Activated CD8-positive, alpha-beta memory T cell treated with anti-CD3 and anti-CD28 coated beads for 24 hours (primary cell): ENCODE results near the gene DHX58.

ENCODE experiments used
- DNase-seq: peaks from one replicate; pipeline ENCODE4 v3.0.0-alpha.2; 2020

The DHX58 gene

DNA sequence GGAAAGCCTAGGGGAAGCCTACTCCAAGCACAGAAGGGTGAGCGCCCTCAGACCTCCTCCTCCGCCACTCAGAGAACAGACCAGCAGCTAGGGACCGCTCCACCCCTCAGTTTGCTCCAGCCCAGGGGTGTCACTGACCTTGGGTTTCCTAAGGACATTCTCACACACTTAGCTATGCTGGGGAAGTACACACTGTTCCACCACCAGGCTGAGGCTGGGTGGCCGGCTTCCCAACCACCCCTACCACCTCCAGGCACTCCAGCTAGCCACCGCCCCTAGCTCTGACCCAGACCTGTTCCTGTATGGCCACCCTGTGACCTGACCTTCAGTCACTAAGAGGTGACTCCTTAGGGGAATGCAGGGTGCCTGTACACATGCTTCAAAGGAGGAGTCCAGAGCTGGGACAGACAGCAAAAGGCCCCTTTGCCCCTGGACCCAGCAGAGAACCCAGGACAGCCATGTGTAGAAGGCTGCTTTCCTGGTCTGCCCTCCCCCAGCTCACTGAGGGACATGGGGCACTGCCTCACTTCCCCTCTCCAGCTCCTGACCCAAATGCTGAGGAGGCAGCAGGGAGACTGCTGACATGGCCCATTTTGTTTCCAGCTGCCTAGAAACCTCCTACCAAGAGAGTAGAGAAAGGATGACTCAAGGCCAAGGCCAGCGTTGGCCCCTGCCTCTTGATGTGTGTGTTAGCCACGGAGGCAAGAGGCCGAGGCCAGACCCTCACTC is 16.8 kb upstream of the DHX58 start:
- DNase-seq = no peak

DNA sequence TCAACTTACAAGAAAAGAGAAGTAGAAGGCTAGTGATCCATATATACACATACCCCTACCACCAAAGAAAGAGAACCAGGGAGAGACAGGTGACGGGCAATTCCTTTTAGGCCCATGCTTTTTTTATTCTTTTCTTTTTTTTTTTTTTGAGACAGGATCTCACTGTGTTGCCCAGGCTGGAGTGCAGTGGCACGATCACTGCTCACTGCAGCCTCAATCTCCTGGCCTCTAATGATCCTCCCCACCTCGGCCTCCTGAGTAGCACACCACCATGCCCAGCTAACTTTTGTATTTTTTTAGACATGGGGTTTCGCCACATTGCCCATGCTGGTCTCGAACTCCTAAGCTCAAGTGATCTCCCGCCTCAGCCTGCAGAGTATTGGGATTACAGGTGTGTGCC is 14.9 kb upstream of the DHX58 start:
- no peak for DNase-seq

DNA sequence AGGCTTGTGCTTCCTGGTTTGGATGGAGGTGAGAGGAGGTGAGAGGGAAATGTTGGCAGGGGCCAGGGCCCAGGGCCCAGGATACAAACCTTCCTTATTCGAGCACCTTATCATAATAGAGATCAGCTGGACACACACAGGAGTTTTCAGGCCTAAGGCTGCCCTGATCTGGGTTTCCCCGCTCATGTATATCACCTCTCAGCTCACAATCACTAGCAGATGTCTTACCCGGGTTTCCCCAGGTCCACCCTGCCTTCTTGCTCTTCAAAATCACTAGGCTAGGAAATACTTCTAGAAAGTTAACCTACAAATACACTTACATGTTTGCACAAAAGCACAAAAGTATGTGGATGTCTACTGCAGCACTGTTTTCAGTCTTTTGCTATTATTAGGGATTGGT is 14.3 kb upstream of the DHX58 start:
- no peak for DNase-seq

DNA sequence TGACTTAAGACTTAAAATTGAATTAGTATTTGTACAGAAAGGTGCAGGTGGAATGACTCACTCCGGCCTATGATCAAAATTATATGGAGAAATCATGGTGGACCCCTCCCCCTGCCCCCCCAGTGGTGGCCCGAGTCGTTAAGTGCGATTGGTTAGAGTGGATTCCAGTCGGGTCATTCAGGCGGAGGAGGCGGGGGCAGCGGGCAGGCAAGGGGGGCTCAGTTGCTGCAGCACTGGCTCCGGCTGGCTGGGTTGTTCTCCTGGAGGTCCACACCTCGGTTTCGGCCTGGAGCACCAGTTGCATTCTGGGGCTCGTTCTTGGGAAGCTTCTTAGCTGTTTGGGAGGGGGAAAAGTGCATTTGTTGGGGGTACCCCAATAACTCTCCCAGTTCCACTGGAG is 13.1 kb upstream of the DHX58 start:
- no peak for DNase-seq

DNA sequence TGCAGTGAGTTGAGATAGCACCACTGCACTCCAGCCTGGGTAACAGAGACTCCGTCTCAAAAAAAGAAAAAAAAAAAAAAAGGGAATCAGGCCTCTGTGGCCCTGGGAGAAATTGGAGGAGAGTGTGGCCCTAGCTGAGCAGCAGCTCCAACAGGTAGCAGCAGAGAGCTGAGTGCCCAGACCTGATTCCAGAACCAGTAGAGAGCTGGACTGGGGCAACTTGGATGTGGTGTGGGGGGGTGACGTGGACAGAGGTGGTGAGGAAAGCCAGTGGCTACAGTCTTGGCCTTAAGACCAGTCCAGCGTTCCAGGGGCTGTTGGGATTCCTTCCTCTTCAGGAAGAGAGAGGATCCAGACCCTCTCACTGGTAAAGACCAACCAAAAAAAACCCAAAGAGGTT is 11.7 kb upstream of the DHX58 start:
- DNase-seq = no peak

DNA sequence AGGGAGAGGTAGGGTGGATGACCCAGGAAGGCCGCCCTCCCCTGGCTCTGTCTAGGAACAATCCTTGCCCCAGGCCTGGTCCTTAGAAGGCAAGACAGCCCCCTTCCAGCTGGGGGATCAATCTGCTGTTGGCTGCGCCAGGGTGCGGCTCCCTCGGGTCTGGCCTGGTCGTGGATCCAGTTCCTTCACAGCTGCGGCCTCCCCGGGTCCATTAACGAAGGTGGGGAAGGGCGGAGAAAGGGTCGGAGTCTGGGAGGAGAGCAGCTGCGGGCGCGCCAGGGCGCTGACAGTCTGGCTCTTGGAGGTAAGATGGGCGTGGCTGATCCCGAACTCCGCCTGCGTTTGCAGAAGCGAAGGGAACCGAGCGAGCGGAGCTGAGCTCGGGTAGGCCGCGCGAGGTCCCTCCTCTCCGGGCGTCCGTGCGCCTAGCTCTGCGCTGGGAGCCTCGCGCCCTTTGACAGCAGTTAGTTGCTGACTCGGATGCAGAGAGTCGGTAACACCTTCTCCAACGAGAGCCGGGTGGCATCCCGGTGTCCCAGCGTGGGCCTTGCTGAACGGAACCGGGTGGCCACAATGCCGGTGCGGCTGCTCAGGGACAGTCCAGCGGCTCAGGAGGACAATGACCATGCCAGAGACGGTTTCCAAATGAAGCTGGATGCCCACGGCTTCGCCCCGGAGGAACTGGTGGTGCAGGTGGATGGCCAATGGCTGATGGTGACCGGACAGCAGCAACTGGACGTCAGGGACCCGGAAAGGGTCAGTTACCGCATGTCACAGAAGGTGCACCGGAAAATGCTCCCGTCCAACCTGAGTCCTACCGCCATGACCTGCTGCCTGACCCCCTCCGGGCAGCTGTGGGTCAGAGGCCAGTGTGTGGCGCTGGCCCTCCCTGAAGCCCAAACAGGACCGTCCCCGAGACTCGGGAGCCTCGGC is 10.1 kb upstream of the DHX58 start, which contains the start of gene HSPB9:
Gene HSPB9, plus strand, starts transcription at position 434 of the 933 bp plus-strand sequence. Its CDS starts 47 bp downstream, at position 481.
- DNase-seq = no peak

DNA sequence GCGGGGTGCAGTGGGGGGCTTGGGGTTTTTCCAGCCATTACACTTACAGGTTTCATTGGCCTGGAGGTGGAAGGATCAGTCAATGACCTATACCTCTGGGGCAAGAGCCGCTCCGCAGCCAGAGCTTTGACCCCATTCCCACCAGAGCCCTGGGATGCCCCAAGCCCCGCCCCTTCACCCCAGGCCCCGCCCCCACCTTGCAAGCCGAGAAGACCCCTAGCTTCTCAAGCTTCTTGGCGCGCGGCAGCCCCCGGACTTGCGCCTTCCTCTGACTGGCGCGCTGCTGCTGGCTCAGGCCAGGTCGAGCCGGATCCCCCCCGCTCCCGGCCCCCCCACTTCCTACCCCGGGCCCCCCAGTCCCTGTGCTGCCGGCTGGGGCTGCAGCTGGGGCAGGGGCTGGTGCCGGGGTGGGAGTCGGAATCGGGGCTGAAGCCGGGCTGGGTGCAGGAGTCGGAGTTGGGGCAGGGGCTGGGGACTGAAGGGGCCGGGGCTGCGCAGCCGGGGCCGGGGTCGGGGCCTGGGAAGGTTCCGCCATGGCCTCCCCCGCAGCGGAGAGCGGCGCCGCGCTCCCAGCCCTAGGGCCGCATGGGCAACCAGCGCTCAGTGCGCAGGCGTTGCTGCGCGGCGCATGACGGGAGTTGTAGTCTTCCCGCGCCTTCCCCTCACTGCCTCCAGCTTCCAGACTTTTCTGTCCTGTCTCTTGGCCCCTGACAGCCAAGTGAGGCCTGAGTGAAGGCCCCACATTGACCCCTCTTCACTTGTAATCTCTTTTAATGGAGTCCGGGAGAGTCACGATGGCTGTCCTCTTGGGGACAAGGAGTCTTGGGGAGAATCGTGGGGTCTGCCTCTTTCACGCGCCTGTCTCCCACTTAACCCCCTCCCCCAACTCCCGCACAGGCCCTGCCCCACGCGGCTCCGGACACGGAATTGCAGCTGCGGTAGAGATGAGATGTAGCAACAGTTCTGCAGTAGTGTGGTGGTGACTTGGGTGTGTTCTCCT is 8.6 kb upstream of the DHX58 start, which contains the start of gene KAT2A:
Gene KAT2A, minus strand, starts transcription at position 598 of the 1,000 bp plus-strand sequence. Its CDS starts 63 bp downstream, at position 535.
- peak; percentile 90 for DNase-seq

DNA sequence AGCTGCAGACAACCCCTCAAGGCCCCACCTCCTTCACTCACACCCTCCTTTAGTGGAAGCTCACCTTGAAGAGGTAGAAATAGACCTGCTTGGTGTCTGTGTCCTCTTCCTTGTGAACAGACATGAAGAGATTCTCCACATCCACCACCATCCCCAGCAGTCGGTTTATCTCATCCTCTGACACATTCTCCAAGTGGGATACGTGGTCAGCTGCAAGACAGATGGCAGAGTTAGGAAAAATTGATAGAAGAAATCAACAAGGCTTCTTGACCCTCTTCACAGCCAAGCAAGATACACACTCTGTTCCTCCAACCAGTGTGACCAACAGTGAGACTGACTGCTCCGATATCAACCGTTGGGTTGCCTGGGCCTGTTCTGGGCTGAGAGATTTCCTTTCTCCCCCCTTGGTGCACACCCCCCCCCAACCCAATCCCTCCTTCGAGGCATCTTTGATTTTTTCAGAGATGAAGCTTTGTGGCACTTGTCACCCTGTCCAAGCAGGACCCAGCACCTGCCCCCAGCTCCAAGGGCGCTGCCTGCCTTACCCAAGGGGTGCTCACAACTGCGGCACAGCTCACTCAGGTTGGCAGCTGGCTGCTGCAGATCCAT is 7.8 kb upstream of the DHX58 start:
- DNase-seq = no peak

DNA sequence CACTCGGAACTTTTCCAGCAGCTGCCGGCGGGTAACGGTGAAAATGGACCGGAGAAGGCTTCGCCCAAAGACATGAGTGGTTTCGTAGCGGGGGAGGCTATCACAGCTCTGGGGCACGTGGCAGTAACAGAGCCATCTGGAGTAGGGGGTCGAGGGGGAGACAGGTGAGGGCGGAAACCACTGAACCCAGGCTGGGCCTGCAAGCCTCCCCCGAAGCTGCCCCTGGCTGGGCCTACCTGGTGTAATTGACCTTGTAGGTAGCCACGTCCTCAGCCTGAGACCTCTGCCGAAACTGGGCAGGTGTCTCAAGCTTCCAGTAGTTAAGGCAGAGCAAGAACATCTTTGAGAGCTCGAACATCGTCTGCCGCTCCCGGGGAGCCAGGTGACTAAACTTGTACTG is 6.8 kb upstream of the DHX58 start:
- DNase-seq = no peak

DNA sequence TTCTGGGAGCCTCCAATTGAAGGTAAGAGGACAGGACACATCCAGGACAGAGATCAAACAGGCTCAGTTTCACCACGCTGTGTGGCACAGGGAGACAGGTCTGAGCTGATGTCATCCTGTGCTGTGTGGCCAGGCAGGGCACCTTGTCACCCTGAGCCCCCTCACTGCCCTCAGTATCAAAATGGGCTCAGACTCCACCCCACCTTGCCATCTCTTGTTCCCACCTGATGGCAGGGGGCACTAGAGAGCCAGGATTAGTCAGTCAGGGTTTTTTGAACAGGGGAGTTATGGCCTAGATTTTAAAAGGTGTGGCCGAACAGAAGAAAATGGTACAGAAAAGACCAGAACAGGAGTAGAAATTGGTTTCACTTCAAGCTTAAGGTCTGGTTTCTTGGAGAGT is 6.0 kb upstream of the DHX58 start:
- DNase-seq = no peak

DNA sequence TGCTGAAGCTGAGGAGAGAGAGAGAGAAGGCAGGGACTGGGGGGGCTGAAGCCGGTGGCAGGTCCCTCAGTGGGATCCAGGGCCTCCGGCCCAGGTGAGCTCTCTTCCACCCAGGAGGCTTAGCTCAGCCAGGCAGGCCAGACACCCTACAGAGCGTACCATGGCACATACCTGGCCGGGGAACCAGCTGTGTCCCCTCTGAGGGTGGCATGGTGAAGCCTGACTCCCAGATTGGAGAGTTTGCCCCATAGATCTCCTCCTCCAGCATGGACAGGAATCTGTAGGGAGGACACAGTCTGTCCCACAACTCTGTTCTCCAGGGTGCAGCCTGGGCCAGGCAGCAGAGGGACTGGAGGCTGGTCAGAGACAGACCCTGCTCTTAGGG is 5.6 kb upstream of the DHX58 start:
- DNase-seq = no peak

DNA sequence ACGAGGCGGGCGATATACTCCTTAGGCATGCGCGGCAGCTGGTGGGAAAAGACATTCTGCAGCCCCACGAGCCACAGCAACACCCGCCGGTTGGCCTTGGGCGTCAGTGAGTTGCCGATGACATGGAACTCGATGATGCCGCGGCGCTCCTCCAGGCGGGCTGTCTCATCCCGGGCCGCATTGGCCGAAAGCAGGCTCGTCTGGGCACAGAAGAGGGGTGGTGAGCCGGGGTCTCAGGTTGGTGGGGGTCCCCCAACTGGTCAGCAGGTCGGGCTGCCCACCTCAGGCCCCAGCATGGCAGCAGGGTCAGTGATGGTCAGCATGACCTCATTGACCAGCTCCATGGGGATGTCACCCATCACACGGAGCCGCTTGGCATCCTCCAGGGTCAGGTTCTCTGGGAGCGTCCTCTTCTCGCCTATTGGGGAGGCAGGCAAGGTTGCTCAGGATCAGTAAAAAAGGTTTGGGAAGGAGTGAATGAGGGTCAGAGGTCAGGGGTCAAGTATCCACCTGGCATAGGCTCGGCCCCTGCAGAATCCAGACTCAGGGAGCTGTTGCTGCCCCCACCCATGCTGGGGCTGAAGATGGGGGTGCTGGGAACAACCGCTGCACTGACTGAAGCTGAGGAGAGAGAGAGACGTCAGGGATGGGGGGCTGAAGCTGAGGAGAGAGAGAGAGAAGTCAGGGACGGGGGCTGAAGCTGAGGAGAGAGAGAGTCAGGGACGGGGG is 5.0 kb upstream of the DHX58 start:
- no peak for DNase-seq

DNA sequence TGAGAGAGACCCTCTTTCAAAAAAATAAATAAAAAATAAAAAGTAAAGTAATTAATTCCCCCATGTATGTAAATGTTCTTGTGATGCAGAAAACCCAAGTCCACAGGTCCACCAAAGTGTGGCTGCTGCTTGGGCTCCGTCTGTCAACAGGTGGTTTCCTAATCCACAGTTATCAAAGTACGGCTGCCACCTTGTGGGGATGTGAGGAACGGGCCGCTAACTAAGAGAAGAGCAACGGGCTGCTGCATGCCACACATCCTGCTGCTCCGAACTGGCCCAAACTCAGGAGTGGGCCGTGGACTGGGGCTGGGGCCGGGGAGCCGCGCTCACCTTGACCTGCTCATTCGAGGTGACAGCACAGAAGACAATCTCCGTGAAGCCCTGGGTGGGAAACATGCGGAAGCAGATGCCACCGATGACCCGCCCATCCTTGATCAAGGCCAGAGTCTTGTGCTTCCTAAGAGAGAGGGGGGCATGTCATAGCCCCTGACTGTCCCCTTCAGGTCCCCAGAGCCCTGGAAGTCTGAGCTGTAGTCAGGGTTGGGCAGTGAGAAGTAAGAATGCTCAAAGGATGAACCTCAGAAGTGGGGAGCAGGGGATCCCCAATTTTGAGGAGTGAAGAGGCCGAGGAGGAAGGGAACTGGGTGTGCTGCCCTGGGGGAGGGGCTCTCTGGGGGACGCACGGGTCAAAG is 4.3 kb upstream of the DHX58 start:
- peak; percentile 90 for DNase-seq

DNA sequence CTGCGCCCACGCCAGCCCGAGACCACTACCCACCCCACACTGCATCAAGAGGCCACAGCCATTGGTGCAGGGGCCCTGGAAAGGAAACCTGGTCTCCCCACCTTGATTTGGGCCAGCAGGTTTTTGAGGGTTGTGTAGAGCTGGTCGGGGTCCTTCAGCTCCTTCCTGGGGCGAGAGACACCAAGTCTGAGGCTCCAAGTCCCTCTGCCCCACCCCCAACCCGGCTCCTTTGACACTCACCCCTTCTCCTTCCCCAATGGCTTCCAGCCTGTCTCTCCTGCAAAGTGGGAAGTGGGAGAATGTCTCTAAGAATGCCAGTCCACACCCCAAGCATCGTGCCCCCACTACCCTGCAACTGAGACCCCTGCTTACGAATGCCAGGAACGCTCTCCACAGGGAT is 1.6 kb upstream of the DHX58 start:
- no peak for DNase-seq

DNA sequence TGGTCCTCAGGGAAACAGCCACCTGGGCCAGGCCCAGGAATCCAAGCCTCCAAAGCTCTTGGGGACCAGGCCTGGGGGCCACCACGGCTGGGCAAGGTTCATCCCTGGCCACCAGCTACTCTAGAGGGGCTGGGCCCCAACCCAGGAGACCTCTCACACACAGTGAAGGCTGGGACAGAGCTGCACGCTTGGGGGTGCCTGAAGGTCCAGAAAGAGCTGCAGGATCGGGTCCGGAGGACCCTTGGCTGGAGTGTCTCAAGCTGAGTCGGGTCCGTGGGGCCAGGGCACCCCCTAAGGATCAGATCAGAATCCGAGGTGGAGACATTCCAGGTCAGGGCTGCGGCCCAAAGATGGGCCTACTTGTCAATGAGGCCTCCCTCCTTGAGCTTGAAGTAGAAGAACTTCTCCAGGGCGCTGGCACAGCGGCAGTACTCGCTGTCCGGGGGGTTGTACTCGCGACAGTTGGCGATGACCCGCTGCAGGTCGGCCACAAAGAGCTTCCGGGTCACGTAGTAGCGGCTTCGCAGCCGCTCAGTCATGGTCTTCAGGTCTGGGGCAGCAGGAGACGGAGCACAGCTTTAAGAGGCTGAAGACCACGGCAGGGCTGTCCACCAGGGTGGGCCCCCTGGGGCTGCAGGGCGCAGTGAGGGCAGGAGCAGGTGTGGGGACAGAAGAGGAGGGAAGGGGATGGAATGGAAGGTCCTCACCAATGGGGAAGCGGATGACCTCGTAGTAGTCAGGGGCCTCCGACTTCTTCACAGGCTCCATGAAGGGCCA is 967 bp upstream of the DHX58 start:
- DNase-seq = no peak

DNA sequence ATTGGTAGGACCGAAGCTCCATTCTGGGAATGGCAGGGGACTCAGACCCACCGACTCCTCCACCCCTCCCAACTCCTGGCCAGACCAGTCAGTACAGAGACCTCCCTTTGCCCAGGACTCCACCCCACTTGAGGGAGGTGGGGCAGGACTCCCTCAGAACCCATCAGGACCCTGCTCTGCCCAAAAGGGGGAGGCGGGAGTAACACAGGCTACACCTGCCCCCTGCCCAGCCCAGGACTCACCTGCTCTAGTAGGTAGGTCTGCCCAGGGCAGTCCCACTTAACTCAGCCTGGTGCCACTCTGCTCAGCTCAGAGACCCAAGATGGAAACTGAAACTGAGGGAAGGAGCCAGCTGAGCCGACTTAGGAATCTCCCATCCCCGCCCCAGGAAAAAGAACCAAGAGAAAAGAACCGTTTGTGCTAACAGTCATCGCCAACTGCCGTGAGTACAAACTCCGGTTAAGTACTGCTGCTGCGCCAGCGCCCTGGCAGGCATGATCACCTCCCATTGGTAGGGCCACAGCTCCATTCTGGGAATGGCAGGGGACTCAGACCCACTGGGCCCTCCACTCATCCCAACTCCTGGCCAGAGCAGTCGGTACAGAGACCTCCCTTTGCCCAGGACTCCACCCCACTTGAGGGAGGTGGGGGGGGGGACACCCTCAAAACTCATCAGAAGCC is 503 bp downstream of the DHX58 start:
- peak; percentile 77 for DNase-seq

DNA sequence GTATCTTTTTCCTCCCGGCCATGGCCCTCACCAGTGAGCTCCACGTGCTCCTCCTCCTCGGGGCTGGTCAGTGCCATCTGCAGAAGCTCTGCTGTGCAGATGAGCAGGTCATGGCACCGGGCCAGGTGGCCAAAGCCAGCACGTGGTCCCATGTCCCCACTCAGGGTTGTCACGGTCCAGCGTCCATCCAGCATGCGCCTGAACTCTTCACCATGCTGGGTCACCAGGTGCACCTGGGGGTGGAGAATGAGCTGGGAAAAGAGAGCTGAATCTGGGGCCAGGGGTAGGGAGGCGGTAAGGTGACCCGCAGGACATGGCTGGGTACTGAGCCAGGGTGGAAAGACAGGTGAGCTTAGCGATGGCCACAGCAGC is 1.3 kb downstream of the DHX58 start:
- no peak for DNase-seq

DNA sequence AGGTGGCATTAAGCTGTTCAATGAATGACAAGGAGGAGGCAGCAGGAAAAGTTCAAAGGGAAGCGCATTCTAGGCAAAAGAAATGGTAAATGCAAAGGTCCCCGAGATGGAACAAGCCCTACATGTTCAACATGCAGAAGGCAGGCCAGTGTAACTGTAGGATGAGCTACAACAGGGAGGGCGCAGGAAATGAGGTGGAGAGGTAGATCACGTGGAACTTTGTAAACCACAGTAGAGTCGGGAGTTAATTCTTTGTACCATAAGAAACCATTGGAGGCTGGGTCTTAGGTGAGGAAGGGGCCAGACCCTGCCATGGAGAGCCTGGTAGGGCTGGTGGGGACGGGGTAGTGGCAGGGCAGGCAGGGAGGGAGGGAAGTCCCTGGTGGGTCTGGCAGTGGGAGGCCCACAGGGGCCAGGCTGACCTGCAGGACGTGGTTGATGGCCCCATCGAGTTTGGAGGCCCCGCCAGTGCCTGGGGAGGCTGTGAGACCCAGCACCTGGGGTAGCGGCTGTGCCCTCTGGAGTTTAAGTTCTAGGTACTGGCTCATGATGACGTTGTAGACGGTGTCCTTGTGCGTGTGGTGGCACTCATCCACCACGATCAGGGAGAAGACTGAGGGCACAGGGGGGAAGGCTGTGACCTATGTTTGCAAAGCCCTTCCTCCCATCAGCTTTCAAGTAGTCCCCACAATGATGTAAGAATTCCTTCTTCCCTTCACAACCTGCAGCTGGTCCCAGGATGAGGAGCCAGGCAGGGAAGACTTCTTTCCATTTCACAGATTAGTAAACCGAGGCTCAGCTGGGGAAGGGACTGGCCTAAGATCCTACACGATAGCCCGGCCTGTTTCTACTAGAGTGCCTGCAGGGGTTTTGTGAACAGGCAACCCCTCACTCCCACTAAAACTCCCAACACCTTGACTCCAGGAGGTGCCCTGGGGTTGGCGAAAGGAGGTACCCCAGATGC is 1.9 kb downstream of the DHX58 start:
- no peak for DNase-seq
